ENCODE data around the gene MYH14. TPM values are rescaled to one million over a fixed set of nuclear protein-coding genes. Genes with fewer than 3 reads are reported as not detected.

MYH14 gene
- total RNA-seq, 4 donors from 2014 or later: 110 to 329 (median 202) TPM

DNA sequence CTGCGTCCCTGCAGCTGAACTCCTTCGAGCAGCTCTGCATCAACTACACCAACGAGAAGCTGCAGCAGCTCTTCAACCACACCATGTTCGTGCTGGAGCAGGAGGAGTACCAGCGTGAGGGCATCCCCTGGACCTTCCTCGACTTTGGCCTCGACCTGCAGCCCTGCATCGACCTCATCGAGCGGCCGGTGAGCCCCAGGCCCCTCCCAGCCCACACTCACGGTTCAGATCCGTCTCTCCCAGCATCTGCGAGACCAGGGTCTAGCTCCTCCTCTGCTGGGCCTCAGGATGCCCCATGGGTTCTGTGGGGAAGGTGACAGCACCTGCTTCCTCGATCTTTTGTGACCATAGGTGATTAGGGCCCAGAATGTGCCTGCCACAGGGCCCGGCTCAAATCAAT lies 46.2 kb downstream of the MYH14 start:
- TF ChIP-seq POLR2A (IDR thresholded peaks at IDR 0.05): no peak
- TF ChIP-seq, protein P1, sequence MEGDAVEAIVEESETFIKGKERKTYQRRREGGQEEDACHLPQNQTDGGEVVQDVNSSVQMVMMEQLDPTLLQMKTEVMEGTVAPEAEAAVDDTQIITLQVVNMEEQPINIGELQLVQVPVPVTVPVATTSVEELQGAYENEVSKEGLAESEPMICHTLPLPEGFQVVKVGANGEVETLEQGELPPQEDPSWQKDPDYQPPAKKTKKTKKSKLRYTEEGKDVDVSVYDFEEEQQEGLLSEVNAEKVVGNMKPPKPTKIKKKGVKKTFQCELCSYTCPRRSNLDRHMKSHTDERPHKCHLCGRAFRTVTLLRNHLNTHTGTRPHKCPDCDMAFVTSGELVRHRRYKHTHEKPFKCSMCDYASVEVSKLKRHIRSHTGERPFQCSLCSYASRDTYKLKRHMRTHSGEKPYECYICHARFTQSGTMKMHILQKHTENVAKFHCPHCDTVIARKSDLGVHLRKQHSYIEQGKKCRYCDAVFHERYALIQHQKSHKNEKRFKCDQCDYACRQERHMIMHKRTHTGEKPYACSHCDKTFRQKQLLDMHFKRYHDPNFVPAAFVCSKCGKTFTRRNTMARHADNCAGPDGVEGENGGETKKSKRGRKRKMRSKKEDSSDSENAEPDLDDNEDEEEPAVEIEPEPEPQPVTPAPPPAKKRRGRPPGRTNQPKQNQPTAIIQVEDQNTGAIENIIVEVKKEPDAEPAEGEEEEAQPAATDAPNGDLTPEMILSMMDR (IDR thresholded peaks at IDR 0.05): no peak
- no peak overlapping the region for H3K4me3 ChIP-seq (ENCODE audit: low read depth, poor library complexity, severe bottlenecking)
- no peak for DNase-seq (ENCODE audit: low spot score in 2 of 2)
- intact Hi-C loops (cut with DNase I; ENCODE audit: low total_unique reads): no loop called here
- WGBS, 2 donors: 75 to 76% methylated on average over 16 of the region's 16 CpGs

DNA sequence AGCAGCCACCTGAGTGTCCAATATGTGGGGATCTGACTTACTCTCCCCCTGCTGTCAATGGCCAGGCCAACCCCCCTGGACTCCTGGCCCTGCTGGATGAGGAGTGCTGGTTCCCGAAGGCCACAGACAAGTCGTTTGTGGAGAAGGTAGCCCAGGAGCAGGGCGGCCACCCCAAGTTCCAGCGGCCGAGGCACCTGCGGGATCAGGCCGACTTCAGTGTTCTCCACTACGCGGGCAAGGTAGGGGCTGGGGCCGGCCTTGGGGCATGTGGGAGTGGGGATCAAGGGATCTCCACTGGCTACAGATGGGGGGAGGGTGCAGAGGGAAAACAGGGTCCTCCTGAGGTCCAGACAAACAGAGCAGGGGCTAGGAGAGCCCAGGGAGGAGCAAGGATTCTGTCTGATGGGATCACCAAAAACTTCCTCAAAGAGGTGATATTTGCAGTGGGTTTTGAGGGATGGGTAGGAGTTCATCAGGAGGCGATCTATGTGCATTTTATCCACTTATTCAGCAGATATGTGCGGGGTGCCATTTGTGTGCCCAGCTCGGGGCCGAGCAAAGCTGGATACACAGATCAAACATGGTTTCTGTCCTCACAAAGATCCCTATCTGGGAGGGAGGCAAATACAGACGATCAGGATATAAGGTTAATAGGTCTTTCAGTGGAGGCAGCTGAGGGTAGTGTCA lies 47.2 kb downstream of the MYH14 start:
- WGBS, 2 donors: 86 to 94% methylated on average over 15 of the region's 15 CpGs
- no peak for DNase-seq (ENCODE audit: low spot score in 2 of 2)
- intact Hi-C loops (cut with DNase I; ENCODE audit: low total_unique reads): no loop called here
- no peak overlapping the region for H3K4me3 ChIP-seq (ENCODE audit: low read depth, poor library complexity, severe bottlenecking)
- TF ChIP-seq, protein P1 (IDR thresholded peaks at IDR 0.05): no peak
- no peak for TF ChIP-seq POLR2A (IDR thresholded peaks at IDR 0.05)

DNA sequence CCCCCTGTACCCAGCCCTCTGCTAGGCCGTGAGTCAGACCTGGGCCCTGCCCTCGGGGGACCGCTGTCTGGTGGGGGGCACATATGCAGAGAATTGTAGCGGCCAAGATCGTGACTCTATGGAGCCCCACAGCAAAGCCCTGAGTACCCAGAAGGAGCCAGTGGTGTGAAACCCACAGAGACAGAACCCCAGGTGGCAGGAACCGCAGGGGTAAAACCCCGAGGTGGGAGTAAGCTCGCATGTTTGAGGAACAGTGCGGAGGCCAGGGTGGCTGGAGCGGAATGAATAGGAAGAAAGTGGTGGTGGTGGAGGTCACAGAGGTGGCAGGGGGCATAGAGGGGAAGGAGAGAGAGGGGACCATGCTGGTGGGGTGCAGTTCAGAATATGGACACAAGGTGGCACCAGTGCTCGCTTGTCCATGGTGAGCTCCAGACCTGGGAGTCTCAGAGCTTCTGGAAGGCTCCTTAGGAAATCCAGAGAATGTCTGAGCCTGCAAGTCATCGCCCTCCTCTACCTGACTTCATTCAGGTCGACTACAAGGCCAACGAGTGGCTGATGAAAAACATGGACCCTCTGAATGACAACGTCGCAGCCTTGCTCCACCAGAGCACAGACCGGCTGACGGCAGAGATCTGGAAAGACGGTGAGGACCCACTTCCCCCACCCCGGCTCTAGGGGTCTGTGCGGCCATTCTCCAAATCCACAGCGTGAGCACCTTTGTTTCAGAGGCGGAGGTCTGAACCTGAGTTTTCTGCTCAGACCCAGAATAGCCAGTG lies 48.9 kb downstream of the MYH14 start:
- WGBS, 2 donors: 92 to 93% methylated on average over 23 of the region's 23 CpGs
- intact Hi-C loops (cut with DNase I; ENCODE audit: low total_unique reads): no loop called here
- H3K4me3 ChIP-seq (ENCODE audit: low read depth, poor library complexity, severe bottlenecking): no peak overlapping the region
- TF ChIP-seq, protein P1 (IDR thresholded peaks at IDR 0.05): no peak
- no peak for TF ChIP-seq POLR2A (IDR thresholded peaks at IDR 0.05)
- DNase-seq (ENCODE audit: low spot score in 2 of 2): no peak

DNA sequence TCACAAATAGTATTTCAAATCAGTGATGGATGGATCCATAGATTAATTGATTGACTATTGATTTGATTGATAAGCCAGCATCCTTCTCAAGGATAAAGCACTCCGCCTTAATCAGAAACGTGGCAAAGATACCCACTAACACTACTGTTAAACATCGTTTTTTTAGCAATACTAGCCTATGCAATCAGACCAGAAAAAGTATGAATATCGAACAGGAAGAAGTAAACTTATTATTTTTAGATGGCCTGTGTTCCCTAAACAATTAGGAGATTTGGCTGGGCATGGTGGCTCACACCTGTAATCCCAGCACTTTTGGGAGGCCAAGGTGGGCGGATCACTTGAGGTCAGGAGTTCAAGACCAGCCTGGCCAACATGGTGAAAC lies 49.5 kb downstream of the MYH14 start:
- H3K4me3 ChIP-seq (ENCODE audit: low read depth, poor library complexity, severe bottlenecking): no peak overlapping the region
- DNase-seq (ENCODE audit: low spot score in 2 of 2): no peak
- TF ChIP-seq, protein P1 (IDR thresholded peaks at IDR 0.05): no peak
- TF ChIP-seq POLR2A (IDR thresholded peaks at IDR 0.05): no peak
- 86 to 90% methylated on average over 5 of the region's 5 CpGs for whole genome bisulfite sequencing, 2 donors
- intact Hi-C loops (cut with DNase I; ENCODE audit: low total_unique reads): no loop called here

- intact Hi-C loops (cut with DNase I; ENCODE audit: low total_unique reads): no loop called here
- 79 to 83% methylated on average over 5 of the region's 5 CpGs for WGBS, 2 donors
- no peak overlapping the region for H3K4me3 ChIP-seq (ENCODE audit: low read depth, poor library complexity, severe bottlenecking)
- DNase-seq (ENCODE audit: low spot score in 2 of 2): no peak
- TF ChIP-seq, protein P1 (IDR thresholded peaks at IDR 0.05): no peak
- no peak for TF ChIP-seq POLR2A (IDR thresholded peaks at IDR 0.05)
These were observed 51.7 kb downstream of the MYH14 start for GRCh38 chr19:50255115-50255514.
